Liver (tissue), 9 donors: Measurements from ENCODE around the gene NRSN2. TPM values are rescaled to one million over a fixed set of nuclear protein-coding genes. Genes with fewer than 3 reads are reported as not detected.

Source experiments
- DNase-seq: peaks from one replicate; pipeline ENCODE4 v3.0.0-alpha.2; 2017; ENCODE audit warnings: low spot score
- H3K27ac ChIP-seq, 2 donors: one replicate each; pipeline ENCODE4 v1.7.0; 2013; ENCODE audit warnings: inconsistent platforms in 2 of 2, low read length in 2 of 2, control low read depth in 1 of 2, low read depth in 1 of 2, mild to moderate bottlenecking in 1 of 2
- H3K27me3 ChIP-seq, 4 donors: one replicate each; pipeline versions ENCODE4 v1.6.1 to v1.7.0; 2013; ENCODE audit warnings: low read length in 3 of 4, inconsistent platforms in 1 of 4, mild to moderate bottlenecking in 1 of 4, moderate library complexity in 1 of 4; ENCODE audit not compliant: control insufficient read depth in 4 of 4, insufficient read depth in 4 of 4
- H3K36me3 ChIP-seq, 4 donors: one replicate each; pipeline versions ENCODE4 v1.6.1 to v1.7.0; 2013; ENCODE audit warnings: low read length in 3 of 4, mild to moderate bottlenecking in 3 of 4, low read depth in 1 of 4, moderate library complexity in 1 of 4; ENCODE audit not compliant: control insufficient read depth in 4 of 4, insufficient read depth in 3 of 4
- H3K4me1 ChIP-seq, 4 donors: one replicate each; pipeline versions ENCODE4 v1.6.1 to v1.7.0; 2013; ENCODE audit warnings: low read length in 3 of 4, mild to moderate bottlenecking in 3 of 4, moderate library complexity in 1 of 4; ENCODE audit not compliant: control insufficient read depth in 4 of 4, insufficient read depth in 4 of 4
- H3K4me3 ChIP-seq, 3 donors: one replicate each; pipeline versions ENCODE4 v1.6.1 to v1.7.0; 2013; ENCODE audit warnings: low read length in 3 of 3, control low read depth in 1 of 3, low read depth in 1 of 3, mild to moderate bottlenecking in 1 of 3
- H3K9ac ChIP-seq, 2 donors: one replicate each; pipeline ENCODE4 v1.7.0; 2013; ENCODE audit warnings: low read length in 2 of 2, mild to moderate bottlenecking in 2 of 2, moderate library complexity in 2 of 2, control low read depth in 1 of 2, low read depth in 1 of 2
- H3K9me3 ChIP-seq, 4 donors: one replicate each; pipeline versions ENCODE4 v1.6.1 to v1.7.0; 2013; ENCODE audit warnings: low read length in 3 of 4; ENCODE audit not compliant: control insufficient read depth in 4 of 4
- EGR1 ChIP-seq, 2 donors: IDR thresholded peaks; 2 replicates each; pipeline ENCODE4 v1.6.1; 2016 to 2018; ENCODE audit warnings: antibody characterized with exemption in 2 of 2, low read depth in 2 of 2
- FOXA1 ChIP-seq: IDR thresholded peaks from 2 replicates; pipeline ENCODE4 v1.6.1; 2016; ENCODE audit warnings: antibody characterized with exemption
- FOXA2 ChIP-seq: IDR thresholded peaks from 2 replicates; pipeline ENCODE4 v1.6.1; 2016; ENCODE audit warnings: antibody characterized with exemption
- GABPA ChIP-seq, 2 donors: IDR thresholded peaks in 1 of 2; conservative IDR thresholded peaks in 1 of 2; 2 replicates each; pipeline ENCODE4 v1.6.1; 2016; ENCODE audit warnings: antibody characterized with exemption in 2 of 2, mild to moderate bottlenecking in 1 of 2, moderate library complexity in 1 of 2
- HNF4A ChIP-seq, 2 donors: conservative IDR thresholded peaks; 2 replicates each; pipeline ENCODE4 v1.6.1; 2016; ENCODE audit warnings: antibody characterized with exemption in 2 of 2, mild to moderate bottlenecking in 2 of 2
- HNF4G ChIP-seq: IDR thresholded peaks from 2 replicates; pipeline ENCODE4 v1.6.1; 2016; ENCODE audit warnings: antibody characterized with exemption
- JUND ChIP-seq, 2 donors: IDR thresholded peaks; 2 replicates each; pipeline ENCODE4 v1.6.1; 2016; ENCODE audit warnings: antibody characterized with exemption in 2 of 2
- NR2F2 ChIP-seq: IDR thresholded peaks from 2 replicates; pipeline ENCODE4 v1.6.1; 2016; ENCODE audit warnings: antibody characterized with exemption
- RAD21 ChIP-seq, 2 donors: IDR thresholded peaks; 2 replicates each; pipeline ENCODE4 v1.6.1; 2016; ENCODE audit warnings: antibody characterized with exemption in 2 of 2, mild to moderate bottlenecking in 2 of 2
- RXRA ChIP-seq, 2 donors: IDR thresholded peaks; 2 replicates each; pipeline ENCODE4 v1.6.1; 2017 to 2018; ENCODE audit warnings: antibody characterized with exemption in 2 of 2, mild to moderate bottlenecking in 1 of 2
- SP1 ChIP-seq: IDR thresholded peaks from 2 replicates; pipeline ENCODE4 v1.6.1; 2018; ENCODE audit warnings: antibody characterized with exemption, mild to moderate bottlenecking
- TAF1 ChIP-seq: conservative IDR thresholded peaks from 2 replicates; pipeline ENCODE4 v1.6.1; 2016; ENCODE audit warnings: antibody characterized with exemption, mild to moderate bottlenecking
- YY1 ChIP-seq: IDR thresholded peaks from 2 replicates; pipeline ENCODE4 v1.6.1; 2016; ENCODE audit warnings: antibody characterized with exemption, mild to moderate bottlenecking
- WGBS: extraction: QIAGEN DNeasy Blood & Tissue Kit; methylation state at CpG from one replicate; pipeline ENCODE4 v1.1.7; 2013; 5-methylcytosine and 5-hydroxymethylcytosine counted together
- polyA plus RNA-seq, 2 donors: library from polyadenylated mRNA; stranded (reverse) in 1 of 2; unstranded in 1 of 2; fragments of 200-250 nt in 1 of 2; fragments of >200 nt in 1 of 2; fragmentation: Nextera tagmentation in 1 of 2; extraction: Ambion mirVana in 1 of 2; gene quantifications; one replicate each; pipeline versions ENCODE4 v1.2.1 to v1.2.3, GENCODE V29; 2013 to 2015
- total RNA-seq, 2 donors: library from RNA; depleted of rRNA; stranded (reverse); fragments of >200 nt; gene quantifications; one replicate each; pipeline ENCODE4 v1.2.3, GENCODE V29; 2014
- TF ChIP-seq, protein P1 (sequence below): IDR thresholded peaks from 2 replicates; pipeline ENCODE4 v1.6.1; 2016; ENCODE audit warnings: antibody characterized with exemption
- TF ChIP-seq, protein P2 (sequence below): IDR thresholded peaks from 2 replicates; pipeline ENCODE4 v1.6.1; 2016; ENCODE audit warnings: antibody characterized with exemption
- TF ChIP-seq, protein P3 (sequence below): fragments of 150-350 bp; IDR thresholded peaks from 2 replicates; pipeline ENCODE4 v1.5.1; 2017; ENCODE audit warnings: improper control_type of control experiment, low read depth, low read length; ENCODE audit not compliant: missing input control
- TF ChIP-seq, protein P4 (sequence below): IDR thresholded peaks from 2 replicates; pipeline ENCODE4 v1.6.1; 2016; ENCODE audit warnings: antibody characterized with exemption
- TF ChIP-seq, protein P5 (sequence below): IDR thresholded peaks from 2 replicates; pipeline ENCODE4 v1.6.1; 2016; ENCODE audit warnings: antibody characterized with exemption, mild to moderate bottlenecking
- donor health status: healthy.
- donor health status: healthy.
- donor health status: healthy.
- donor health status: healthy.
- donor health status: healthy.

Gene NRSN2
- total and polyA plus RNA-seq, 4 donors, result 1.9 to 12.0 (median 4.7) TPM

DNA sequence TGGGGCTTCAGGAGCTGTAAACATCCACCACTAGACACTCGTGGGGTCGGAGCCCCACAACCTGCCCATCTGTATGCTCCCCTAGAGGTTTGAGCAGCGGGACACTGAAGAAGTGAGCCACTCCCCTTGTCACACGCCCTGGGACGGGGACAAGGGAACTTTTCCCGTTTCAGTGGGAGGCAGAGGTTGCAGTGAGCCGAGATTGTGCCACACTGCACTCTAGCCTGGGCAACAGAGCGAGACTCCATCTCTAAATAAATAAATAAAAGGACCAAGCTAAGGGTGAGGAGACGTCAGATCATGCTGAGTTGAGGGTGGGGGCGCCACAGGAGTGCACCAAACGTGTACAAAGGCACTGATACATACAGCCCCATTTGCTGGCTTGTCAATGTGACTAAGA is 41.2 kb upstream of the NRSN2 start:
- no peak for DNase-seq
- Histone ChIP-seq H3K36me3 (peaks cover 0 to 4% (median 0%) of the 10 kb centered on the region in 4 donors), H3K4me3 (no peak overlapping the region), H3K9ac (no peak overlapping the region), H3K9me3 (no peaks in the 10 kb centered on the region), H3K27me3 (no peaks in the 10 kb centered on the region), H3K4me1 (peaks cover 0 to 5% (median 2%) of the 10 kb centered on the region in 4 donors), H3K27ac (no peak overlapping the region)
- WGBS, result 77% methylated on average over 11 of the region's 11 CpGs
- TF ChIP-seq GABPA (IDR thresholded peaks at IDR 0.05 in 1 of 2, conservative IDR thresholded peaks at IDR 0.05 in 1 of 2) (no peak), FOXA1 (no peak), EGR1 (IDR thresholded peaks at IDR 0.05; ENCODE audit: low read depth in 2 of 2) (no peak), YY1 (no peak), JUND (IDR thresholded peaks at IDR 0.05) (no peak), NR2F2 (no peak), HNF4G (no peak), TAF1 (no peak), RXRA (IDR thresholded peaks at IDR 0.05) (no peak), HNF4A (conservative IDR thresholded peaks at IDR 0.05) (no peak), RAD21 (IDR thresholded peaks at IDR 0.05) (no peak)
- TF ChIP-seq, protein P1, sequence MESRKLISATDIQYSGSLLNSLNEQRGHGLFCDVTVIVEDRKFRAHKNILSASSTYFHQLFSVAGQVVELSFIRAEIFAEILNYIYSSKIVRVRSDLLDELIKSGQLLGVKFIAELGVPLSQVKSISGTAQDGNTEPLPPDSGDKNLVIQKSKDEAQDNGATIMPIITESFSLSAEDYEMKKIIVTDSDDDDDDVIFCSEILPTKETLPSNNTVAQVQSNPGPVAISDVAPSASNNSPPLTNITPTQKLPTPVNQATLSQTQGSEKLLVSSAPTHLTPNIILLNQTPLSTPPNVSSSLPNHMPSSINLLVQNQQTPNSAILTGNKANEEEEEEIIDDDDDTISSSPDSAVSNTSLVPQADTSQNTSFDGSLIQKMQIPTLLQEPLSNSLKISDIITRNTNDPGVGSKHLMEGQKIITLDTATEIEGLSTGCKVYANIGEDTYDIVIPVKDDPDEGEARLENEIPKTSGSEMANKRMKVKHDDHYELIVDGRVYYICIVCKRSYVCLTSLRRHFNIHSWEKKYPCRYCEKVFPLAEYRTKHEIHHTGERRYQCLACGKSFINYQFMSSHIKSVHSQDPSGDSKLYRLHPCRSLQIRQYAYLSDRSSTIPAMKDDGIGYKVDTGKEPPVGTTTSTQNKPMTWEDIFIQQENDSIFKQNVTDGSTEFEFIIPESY, result no peak
- TF ChIP-seq, protein P2, sequence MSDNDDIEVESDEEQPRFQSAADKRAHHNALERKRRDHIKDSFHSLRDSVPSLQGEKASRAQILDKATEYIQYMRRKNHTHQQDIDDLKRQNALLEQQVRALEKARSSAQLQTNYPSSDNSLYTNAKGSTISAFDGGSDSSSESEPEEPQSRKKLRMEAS, result no peak
- TF ChIP-seq, protein P3, sequence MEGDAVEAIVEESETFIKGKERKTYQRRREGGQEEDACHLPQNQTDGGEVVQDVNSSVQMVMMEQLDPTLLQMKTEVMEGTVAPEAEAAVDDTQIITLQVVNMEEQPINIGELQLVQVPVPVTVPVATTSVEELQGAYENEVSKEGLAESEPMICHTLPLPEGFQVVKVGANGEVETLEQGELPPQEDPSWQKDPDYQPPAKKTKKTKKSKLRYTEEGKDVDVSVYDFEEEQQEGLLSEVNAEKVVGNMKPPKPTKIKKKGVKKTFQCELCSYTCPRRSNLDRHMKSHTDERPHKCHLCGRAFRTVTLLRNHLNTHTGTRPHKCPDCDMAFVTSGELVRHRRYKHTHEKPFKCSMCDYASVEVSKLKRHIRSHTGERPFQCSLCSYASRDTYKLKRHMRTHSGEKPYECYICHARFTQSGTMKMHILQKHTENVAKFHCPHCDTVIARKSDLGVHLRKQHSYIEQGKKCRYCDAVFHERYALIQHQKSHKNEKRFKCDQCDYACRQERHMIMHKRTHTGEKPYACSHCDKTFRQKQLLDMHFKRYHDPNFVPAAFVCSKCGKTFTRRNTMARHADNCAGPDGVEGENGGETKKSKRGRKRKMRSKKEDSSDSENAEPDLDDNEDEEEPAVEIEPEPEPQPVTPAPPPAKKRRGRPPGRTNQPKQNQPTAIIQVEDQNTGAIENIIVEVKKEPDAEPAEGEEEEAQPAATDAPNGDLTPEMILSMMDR, result no peak
- TF ChIP-seq, protein P4, sequence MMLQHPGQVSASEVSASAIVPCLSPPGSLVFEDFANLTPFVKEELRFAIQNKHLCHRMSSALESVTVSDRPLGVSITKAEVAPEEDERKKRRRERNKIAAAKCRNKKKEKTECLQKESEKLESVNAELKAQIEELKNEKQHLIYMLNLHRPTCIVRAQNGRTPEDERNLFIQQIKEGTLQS, result no peak

DNA sequence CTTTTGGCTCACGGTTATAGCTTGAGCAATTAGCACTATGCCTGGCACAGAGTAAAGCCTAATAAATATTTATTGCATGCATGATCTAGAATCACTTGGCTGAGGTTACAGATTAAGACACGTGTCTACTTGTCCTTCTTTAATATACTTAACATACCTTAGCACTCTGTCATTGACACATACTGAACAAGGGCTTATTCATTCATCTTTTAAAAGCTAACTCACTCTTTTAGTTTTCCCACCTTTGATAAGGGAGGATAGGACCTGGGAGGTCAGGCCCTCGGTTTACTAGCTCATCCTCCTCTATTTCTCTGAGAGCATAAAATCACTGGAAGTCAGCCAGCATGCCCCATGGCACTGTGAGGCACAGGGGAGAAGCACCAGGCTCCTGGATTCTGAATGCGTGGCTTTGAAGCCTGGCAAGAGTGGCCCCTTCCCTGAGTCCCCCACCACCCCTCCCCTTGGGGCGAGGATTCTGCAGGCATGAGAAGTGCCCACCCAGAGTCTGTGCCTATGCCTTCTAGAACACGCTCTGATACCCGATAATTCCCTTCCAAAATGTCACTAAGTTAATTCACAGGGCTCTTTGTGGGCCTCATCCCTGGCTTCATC is 38.4 kb upstream of the NRSN2 start:
- Histone ChIP-seq H3K36me3 (no peaks in the 10 kb centered on the region), H3K27me3 (no peaks in the 10 kb centered on the region), H3K9ac (no peak overlapping the region), H3K27ac (no peak overlapping the region), H3K4me1 (no peaks in the 10 kb centered on the region), H3K4me3 (no peak overlapping the region), H3K9me3 (no peaks in the 10 kb centered on the region)
- WGBS, result 82% methylated on average over 7 of the region's 7 CpGs
- no peak for DNase-seq
- no peak for TF ChIP-seq RAD21 (IDR thresholded peaks at IDR 0.05)
- no peak for TF ChIP-seq GABPA (IDR thresholded peaks at IDR 0.05 in 1 of 2, conservative IDR thresholded peaks at IDR 0.05 in 1 of 2)
- no peak for TF ChIP-seq HNF4A (conservative IDR thresholded peaks at IDR 0.05)
- TF ChIP-seq EGR1 (IDR thresholded peaks at IDR 0.05; ENCODE audit: low read depth in 2 of 2), result no peak
- TF ChIP-seq, protein P1, result no peak
- no peak for TF ChIP-seq SP1
- no peak for TF ChIP-seq FOXA1
- TF ChIP-seq, protein P2, result no peak
- TF ChIP-seq TAF1, result no peak
- no peak for TF ChIP-seq YY1
- no peak for TF ChIP-seq RXRA (IDR thresholded peaks at IDR 0.05)
- TF ChIP-seq, protein P5, sequence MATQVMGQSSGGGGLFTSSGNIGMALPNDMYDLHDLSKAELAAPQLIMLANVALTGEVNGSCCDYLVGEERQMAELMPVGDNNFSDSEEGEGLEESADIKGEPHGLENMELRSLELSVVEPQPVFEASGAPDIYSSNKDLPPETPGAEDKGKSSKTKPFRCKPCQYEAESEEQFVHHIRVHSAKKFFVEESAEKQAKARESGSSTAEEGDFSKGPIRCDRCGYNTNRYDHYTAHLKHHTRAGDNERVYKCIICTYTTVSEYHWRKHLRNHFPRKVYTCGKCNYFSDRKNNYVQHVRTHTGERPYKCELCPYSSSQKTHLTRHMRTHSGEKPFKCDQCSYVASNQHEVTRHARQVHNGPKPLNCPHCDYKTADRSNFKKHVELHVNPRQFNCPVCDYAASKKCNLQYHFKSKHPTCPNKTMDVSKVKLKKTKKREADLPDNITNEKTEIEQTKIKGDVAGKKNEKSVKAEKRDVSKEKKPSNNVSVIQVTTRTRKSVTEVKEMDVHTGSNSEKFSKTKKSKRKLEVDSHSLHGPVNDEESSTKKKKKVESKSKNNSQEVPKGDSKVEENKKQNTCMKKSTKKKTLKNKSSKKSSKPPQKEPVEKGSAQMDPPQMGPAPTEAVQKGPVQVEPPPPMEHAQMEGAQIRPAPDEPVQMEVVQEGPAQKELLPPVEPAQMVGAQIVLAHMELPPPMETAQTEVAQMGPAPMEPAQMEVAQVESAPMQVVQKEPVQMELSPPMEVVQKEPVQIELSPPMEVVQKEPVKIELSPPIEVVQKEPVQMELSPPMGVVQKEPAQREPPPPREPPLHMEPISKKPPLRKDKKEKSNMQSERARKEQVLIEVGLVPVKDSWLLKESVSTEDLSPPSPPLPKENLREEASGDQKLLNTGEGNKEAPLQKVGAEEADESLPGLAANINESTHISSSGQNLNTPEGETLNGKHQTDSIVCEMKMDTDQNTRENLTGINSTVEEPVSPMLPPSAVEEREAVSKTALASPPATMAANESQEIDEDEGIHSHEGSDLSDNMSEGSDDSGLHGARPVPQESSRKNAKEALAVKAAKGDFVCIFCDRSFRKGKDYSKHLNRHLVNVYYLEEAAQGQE, result no peak
- no peak for TF ChIP-seq FOXA2
- no peak for TF ChIP-seq HNF4G
- TF ChIP-seq, protein P3, result no peak
